Mesenteric fat pad (tissue), 1 donor: Measurements from ENCODE around the gene NDUFAF5. TPM values are rescaled to one million over a fixed set of nuclear protein-coding genes. Genes with fewer than 3 reads are reported as not detected.
A peak's percentile ranks its signal among the peaks of the same experiment; 100 is the strongest.
"Not testable (repeated sequence)": the region's sequence is repeated elsewhere in the genome, so short reads cannot be mapped to it uniquely, and the experiment has no call there.

ENCODE experiments used
- DNase-seq: peaks from one replicate; pipeline ENCODE4 v3.0.0-alpha.2; 2020; ENCODE audit warnings: low spot score
- long read RNA-seq: library from polyadenylated mRNA; unstranded; transcript quantifications from one replicate; pipeline ENCODE4 v2.0.0, GENCODE V29; 2020
- total RNA-seq: library from RNA; stranded (reverse); fragmentation: NEBNext Ultra II Directional; extraction: Animal tissue kit (Norgen Biotek cat#: 25700); gene quantifications from one replicate; pipeline ENCODE4 v1.2.1, GENCODE V29; 2021
- donor health status: DM: yes; HTN: yes; CAD: no.

Gene NDUFAF5, protein sequence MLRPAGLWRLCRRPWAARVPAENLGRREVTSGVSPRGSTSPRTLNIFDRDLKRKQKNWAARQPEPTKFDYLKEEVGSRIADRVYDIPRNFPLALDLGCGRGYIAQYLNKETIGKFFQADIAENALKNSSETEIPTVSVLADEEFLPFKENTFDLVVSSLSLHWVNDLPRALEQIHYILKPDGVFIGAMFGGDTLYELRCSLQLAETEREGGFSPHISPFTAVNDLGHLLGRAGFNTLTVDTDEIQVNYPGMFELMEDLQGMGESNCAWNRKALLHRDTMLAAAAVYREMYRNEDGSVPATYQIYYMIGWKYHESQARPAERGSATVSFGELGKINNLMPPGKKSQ
- 34.2 TPM for total RNA-seq
- long read RNA-seq, full-length matches to known transcripts = 7 of 13 reads
- long read RNA-seq, partial matches to known transcripts = 1 of 13 reads
- long read RNA-seq, other reads (novel, unspliced or antisense) = 5 of 13 reads

DNA sequence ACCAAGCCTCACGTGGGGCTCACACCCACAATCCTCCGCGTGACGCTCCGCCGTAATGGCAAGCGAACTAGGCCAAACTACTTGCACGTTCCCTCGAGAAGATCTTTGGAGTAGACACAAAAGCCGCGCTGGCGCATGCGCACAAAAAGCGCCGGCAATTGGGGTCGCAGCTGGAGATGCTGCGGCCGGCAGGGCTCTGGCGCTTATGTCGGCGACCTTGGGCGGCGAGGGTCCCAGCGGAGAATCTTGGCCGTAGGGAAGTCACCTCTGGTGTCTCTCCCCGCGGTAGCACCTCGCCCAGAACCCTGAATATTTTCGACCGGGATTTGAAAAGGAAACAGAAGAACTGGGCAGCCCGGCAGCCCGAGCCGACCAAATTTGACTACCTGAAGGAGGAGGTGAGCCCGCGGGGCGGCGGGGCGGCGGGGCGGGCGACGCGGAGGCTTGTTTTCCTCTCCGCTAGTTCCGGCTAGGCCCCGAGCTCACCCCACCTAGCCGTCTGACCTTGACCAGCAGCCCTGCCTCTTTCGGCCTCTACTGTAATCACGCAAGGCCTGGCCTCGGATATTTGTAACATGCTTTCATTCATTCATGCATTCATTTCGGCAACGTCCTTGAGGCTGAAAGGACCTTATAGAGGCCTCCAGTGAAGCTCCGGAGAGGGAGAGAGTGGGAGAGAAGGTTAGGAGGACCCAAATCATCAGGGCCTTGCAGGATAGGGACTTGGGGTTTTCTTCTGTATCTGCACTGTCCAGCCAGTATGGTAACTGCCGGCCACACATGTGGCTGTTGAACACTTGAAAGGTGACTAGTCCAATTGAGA lies at the start of gene NDUFAF5, which contains the start of gene ESF1:
Gene NDUFAF5, plus strand, starts transcription at position 136 of the 823 bp plus-strand sequence. Its CDS starts 41 bp downstream, at position 177.
Gene ESF1, minus strand, starts transcription at position 27 of the 823 bp plus-strand sequence. CDS start 1,779 bp downstream, outside the sequence.
- DNase-seq = peak; percentile 96

DNA sequence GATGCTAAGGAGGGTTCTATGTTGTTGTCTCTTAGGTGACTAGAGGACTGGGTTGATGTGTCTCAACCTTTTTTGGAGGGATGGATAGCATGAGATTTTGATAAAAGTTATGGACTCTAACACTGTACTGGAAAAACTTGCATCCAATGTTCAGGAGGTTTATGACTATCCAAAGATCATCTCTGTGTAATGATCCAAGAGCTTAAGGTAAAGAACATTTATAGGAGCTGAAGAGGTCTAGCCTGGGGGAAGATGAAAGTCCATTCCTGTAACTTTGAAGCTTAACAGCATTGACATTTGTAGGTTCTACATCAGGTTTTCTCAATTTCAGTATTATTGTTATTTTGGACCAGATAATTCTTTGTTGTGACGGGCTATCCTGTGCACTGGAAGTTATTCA lies 49.0 kb upstream of the NDUFAF5 start:
- no peak for DNase-seq

DNA sequence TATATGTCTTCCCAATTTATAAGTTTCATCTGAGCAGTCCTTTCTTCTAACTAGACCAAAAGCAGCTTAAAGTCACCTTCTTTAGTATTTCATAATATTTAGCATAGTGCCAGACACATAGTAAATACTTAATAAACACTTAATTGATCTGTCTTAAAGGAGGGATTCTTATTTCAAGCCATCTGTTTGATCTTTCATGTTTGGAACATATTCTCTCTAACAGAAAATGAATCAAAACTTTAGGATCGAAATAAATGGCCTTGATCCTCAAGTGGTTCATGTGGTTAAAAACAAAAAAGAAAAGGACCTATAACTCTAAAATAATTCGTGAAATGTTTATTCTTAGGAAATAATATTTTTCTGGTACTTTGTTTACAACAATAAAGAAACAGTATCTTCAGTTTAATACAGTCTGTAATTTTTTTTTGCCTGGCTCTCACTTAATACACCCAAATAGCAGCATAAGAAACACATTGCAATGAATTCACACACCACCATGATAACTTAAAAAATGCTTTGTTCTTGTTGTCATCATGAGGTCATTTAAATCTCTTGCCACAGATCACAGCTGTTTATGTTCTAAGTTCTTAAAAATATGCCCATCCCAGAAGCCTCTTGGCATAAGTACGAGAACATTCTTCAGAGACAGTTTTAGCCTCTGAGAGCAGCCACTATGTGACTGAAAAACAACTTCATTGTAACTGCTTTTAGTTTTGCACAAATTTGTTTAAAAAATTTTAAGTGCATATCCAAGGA lies 48.2 kb upstream of the NDUFAF5 start:
- no peak for DNase-seq

DNA sequence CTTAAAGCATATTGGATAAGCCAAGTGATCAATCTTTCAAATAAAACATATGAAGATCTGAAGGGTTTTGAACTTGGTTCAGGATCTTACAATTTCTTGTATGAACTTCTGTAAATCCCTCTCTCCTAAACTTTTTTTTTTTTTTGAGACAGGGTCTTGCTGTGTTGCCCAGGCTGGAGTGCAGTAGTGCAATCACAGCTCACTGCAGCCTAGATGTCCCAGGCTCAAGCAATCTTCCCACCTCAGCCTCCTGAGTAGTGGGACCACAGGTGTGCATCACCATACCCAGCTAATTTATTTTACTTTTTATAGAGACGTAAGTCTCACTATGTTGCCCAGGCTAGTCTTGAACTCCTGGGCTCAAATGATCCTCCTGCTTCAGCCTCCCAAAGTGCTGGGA lies 46.6 kb upstream of the NDUFAF5 start:
- not testable (repeated sequence) for DNase-seq

DNA sequence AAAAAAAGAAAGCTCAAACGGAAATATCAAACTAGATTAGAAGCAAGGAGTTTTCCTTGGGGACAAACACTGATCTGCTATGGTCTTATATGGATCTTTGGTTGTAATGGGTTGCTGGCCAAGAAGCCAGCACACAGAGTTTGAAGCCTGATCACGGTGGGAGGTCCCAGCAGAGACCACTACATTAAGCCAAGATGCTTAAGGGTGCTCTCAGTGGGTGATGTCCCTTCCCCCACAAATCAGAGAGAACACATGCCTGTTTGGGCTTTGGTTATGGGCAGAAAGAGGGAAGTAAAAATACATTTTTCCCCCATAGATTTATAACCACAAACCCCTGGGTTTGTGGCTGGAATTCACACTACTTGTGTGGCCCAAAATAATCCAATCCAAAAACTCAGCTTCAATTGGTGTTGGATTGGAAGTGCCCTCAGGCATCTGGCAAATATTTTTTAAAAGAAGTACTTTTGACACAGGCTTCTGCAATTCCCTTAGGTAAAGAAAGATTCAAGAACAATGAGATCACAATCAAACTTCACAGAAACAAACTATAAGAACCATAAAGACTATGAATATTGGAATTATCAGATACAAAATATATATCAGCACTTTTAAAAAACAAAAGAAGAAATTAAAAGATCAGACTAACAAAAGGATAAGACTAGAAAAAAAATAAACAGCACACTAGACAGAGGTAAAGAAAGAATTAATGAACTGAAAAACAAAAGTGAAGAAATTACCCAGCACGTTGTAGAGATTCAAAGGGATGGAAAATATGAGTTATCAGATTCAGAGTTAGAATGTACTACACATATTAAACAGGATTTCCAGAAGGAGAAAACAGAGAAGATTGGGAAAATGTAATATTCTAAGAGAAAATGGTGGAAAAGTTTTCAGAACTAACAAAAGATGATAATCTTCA lies 44.8 kb upstream of the NDUFAF5 start:
- no peak for DNase-seq

DNA sequence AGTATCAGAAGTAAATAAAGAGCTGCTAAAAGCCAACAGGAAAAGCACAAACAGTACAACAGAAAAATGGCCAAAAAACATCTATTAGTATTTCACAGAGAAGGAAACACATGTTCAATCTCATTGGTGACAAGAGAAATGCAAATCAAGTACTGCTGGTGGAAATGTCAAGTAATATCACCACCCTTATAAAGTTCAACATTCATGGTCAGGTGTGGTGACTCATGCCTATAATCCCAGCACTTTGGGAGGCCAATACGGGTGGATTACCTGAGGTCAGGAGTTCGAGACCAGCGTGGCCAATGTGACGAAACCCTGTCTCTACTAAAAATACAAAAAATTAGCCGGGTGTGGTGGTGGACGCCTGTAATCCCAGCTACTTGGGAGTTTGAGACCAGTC lies 42.9 kb upstream of the NDUFAF5 start:
- no peak for DNase-seq

DNA sequence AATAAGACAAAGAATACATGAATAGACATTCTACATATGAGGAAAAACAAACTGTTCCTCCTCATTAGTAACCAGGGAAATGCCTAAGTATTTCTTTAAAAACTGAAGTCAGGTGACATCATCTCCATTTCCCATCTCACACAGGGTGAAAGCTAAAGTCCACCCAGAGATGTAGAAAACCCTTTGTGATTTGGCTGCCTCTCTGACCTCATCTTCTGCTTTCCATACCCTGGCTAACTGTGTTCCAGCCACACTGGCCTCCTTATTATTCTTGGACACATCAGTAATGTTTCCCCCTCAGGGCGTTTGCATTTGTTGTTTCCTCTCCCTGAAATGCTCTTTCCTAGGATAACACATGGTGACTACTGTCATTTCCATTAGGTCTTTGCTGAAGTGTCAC lies 40.5 kb upstream of the NDUFAF5 start:
- no peak for DNase-seq

DNA sequence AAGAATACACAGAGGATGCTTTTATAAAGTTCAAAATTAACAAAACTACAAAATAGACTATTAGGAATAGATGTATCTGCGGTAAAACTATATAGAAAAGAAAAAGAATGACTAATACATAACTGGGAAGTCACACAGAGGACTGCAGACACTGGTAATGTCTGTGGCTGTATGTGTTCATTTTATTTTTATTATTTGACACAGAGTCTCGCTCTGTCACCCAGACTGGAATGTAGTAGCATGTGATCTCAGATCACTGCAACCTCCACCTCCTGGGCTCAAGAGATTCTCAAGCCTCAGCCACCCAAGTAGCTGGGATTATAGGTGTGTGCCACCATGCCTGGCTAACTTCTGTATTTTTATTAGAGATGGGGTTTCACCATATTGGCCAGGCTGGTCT lies 39.0 kb upstream of the NDUFAF5 start:
- DNase-seq = no peak

DNA sequence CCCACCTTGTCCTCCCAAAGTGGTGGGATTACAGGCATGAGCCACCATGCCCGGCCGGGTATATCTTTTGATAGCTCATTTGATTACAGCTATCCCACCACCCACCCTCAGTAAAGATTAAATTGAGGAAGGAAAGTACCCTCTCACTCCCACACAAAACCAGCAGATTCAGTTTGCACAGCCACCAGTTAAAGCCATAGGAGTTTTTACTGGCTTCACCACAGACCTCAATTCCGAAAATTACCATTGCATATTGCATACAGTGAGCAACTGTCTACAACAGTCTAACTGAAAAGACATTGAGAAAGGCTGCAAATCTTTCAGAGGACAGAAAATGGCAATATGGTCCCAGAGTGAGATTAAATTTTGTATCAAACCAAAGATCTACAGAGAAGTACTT lies 35.0 kb upstream of the NDUFAF5 start:
- no peak for DNase-seq

DNA sequence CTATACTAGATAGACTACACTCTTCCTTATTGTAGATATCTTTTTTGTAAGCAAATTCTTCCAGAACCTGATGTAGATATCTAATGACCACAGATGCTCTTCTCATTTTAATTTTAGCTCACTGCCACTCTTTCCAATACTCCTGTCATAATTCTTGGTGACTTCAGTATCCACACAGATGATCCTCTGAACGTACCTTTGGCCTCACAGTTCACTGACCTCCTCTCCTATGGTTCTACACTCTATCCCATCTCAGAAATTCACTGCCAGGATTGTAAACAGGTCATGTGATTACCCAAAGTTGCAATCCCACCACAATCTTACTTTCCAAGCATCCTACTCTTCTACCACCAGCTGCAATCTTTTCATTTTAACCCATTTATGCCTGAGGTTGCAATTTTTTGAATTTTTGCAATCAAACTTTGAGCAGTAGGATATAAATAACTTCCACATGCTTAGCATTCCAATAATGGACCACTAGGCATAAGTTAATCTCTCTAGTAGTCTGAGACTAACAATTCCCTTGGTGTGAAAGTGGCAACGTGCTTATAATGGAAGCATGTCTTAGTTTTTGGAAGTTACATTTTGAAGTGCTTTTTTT lies 31.3 kb upstream of the NDUFAF5 start:
- DNase-seq = no peak

DNA sequence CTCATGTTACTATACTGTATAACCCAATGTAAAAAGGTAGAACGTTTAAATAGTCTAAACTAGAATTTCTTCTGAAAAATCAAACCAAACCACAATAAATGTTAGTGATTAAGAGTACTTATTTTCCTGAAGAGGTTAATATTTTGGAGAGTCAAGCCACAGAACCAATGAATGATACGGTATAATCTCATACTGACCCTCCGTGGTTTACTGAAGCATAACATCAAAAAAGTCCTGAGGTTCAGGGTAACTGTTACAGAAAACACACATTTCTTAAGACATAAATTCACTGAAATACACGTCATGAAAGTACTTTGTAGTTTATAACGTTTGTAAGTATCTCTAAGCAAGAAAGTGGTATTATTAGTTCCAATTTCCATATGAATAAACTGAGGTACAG lies 29.0 kb upstream of the NDUFAF5 start:
- no peak for DNase-seq

DNA sequence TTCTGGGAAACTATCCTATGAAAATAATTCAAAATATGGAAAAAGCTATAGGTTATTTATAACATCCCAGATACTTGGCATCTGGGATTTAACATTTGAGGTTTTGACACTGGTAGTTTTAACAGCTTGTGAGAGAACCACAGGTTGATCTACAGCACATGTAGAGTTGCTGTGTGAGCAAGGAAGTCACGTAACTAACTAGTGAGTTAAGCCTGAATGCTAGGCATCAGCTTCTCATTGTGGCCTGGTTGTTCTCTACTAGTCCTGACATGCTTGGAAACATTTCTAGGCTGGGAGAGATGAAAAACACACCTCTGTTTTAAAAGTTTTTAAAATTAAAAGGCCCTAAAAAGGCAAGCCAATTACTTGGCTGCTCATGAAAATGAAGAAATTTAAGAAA lies 28.3 kb upstream of the NDUFAF5 start:
- no peak for DNase-seq

DNA sequence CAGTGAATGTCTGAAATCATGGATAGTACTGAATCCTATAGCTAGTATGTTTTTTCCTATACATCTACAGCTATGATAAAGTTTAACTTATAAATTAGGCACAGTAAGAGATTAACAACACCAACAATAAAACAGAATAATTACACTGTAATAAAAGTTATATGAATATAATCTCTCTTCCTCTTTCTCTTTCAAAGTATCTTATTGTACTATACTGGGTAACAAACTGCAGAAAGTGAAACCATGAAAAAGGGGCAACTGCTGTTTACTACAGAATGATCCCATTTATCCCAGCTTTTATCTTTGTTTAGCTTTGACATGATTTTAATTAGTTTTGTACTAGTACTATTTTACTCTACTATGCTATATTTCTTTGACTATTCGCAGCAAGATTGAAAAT lies 25.9 kb upstream of the NDUFAF5 start:
- DNase-seq = no peak

DNA sequence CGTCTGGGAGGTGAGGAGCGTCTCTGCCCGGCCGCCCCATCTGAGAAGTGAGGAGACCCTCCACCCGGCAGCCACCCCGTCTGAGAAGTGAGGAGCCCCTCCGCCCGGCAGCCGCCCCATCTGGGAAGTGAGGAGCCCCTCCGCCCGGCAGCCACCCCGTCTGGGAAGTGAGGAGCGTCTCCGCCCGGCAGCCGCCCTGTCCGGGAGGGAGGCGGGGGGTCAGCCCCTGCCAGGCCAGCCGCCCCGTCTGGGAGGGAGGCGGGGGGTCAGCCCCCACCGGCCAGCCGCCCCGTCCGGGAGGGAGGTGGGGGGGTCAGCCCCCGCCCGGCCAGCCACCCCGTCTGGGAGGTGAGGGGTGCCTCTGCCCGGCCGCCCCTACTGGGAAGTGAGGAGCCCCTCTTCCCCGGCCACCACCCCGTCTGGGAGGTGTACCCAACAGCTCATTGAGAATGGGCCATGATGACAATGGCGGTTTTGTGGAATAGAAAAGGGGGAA lies 24.3 kb upstream of the NDUFAF5 start:
- DNase-seq = not testable (repeated sequence)

DNA sequence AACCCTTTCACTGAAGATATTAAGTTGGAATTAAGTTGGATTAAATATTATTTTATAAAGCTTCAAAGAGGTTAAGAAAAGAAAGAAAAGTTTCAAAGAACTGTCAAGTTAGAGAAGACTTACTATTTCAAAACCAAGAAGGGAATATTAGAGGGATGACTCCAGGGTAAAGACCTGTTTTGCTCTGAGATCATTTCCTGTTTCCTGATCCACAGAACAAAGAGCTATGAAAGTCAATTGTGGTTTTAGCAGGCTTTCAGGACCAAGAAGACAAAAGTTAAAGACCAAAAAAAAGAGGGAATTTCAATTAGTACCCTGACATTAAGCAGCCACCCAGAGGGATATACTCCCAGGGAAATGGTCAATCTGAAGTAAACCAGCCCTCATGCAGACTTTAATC lies 19.5 kb upstream of the NDUFAF5 start:
- DNase-seq = no peak

DNA sequence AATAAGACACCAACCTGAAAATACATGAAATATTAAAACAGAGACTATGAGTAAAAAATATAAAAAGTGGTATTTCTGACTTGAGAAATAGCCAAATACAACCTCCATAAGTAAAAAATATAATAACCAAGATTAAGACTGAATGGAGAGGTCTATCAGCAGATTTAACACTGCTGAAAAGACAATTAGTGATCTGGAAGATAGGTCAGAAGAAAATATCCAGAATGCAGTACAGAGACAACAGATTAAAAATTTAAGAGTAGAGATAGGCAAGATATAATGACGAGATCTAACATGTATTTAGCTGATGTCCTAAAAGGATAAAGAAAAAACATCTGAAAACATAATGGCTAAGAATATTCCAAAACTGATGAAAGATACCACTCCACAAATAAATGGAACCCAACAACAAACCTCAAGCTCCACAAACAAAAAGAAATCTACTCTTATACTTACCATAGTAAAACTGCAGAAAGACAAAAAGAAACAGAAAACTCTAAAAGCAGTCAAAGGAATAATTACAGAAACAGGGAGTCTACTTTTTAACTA lies 18.9 kb upstream of the NDUFAF5 start:
- no peak for DNase-seq

DNA sequence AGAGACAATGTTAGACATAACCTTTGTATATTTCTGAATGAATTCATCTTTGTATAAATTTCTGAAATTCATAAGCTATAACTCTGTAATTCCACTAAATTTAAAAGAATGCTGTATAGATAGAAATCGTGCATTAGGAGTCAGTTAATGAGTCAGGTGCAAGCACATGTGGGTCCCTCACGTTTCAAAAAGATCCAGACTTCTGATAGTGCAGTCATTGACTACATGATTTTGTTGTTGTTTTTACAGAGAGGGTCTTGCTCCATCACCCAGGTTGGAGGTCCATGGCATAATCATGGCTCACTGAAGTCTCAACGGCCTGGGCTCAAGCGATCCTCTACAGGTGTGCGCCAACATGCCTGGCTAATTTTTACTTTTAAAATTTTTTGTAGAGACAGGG lies 14.7 kb upstream of the NDUFAF5 start:
- no peak for DNase-seq

DNA sequence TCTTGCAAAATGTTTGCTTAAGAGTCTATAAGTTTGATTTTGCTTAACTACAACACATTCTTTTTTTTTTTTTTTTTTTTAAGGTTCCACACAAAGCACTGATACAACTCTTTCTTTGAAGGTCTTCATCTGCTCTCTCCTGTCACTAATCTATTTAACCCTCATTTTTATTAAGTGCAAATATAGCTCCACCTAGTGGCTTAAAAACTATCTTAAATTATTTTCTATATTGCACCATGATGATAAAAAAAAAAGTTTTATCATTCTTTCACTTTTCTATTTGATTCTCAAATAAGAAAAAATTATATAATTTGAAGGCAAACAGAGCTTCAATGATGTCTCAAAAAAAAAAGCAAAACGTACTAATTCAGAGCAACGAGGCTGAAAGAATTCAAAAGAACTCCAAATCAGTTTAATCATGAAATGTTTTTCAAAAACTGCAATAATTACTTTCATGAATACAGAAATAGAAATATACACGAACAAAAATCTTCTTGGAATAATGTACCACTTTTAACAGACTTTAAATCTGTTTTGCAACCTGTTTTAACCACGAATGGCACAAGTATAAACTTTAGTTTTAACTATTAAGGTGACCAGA lies 12.9 kb upstream of the NDUFAF5 start:
- DNase-seq = no peak

DNA sequence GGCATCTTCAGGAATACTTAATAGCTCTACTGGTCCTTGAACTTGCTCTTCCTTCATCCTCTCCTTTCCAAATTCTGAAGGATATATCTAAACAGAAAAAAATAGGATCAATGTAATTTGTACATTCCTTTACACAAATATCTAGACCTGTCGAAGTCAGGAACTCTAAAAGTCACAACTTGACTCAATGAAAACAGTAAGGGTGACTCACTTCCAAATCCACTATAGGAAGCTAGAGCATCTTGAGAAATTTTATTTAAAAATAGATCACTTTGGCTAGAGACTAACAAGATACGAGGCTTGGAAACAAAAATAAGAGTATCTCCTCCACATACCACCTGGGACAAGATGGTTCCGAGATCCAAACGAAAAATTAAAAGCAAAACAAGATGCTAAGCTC lies 12.3 kb upstream of the NDUFAF5 start:
- DNase-seq = no peak
